ENCODE measurements around the gene SAA1.
"Not testable (repeated sequence)": the region's sequence is repeated elsewhere in the genome, so short reads cannot be mapped to it uniquely, and the experiment has no call there.

The SAA1 gene

DNA sequence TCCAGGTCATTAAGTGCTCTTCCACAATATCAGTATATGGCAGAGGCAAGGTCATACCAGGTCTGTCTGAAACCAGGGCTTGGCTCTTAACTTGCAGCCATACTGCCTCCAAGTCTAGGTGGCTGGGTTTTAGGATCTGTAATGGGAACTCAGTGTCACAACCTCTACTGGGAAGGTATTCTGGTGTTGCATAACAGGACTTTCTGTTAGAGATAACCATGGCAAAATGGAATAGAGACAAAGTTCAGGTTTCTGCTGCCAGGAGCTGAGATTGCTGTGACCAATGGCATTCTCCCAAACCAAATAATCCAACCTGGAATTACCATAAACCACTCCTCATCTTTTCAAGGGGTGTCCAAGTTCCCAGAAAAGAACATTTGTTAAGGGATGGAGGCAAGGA lies 6.8 kb upstream of the SAA1 start:
- DNase-seq (ENCODE audit: low spot score): no peak

GRCh38 chr11:18261721-18262120 lies 4.3 kb upstream of the SAA1 start:
- no peak for DNase-seq (ENCODE audit: low spot score)

GRCh38 chr11:18262681-18263350 lies 3.2 kb upstream of the SAA1 start:
- not testable (repeated sequence) for DNase-seq (ENCODE audit: low spot score)

GRCh38 chr11:18264035-18264434 lies 2.0 kb upstream of the SAA1 start:
- no peak for DNase-seq (ENCODE audit: low spot score)

DNA sequence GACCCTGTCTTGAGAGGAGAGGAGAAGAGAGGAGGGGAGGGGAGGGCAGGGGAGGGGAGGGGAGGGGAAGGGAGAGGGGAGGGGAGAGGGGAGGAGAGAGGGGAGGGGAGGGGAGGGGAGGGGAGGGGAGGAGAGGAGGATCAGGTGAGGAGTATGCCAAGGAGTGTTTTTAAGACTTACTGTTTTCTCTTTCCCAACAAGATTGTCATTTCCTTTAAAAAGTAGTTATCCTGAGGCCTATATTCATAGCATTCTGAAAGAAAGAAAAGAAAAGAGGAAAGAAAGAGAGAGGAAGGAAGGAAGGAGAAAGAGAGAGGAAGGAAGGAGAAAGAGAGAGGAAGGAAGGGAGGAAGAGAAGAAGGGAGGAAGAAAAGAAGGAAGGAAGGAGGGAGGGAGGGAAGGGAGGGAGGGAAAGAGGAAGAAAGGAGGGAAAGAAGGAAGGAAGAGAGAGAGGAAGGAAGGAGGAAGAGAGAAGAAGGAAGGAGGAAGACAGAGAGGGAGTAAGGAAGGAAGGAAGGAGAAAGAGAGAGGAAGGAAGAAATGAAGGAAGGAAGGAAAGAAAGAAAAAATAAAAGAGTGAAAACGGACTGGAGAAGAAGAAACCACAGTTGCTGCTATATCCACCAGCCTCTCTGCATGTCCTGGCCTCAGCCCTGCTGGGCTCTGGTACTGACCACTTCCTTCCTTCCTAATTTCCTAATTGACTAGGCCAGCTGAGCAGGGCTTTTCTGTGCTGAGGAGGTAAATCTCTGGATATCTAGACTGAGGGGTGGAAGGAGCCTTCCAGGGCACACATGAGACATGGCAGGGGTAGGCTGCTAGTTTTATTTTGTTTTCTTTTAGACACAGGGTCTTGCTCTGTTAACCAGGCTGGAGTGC lies 1.1 kb upstream of the SAA1 start:
- DNase-seq (ENCODE audit: low spot score): no peak

DNA sequence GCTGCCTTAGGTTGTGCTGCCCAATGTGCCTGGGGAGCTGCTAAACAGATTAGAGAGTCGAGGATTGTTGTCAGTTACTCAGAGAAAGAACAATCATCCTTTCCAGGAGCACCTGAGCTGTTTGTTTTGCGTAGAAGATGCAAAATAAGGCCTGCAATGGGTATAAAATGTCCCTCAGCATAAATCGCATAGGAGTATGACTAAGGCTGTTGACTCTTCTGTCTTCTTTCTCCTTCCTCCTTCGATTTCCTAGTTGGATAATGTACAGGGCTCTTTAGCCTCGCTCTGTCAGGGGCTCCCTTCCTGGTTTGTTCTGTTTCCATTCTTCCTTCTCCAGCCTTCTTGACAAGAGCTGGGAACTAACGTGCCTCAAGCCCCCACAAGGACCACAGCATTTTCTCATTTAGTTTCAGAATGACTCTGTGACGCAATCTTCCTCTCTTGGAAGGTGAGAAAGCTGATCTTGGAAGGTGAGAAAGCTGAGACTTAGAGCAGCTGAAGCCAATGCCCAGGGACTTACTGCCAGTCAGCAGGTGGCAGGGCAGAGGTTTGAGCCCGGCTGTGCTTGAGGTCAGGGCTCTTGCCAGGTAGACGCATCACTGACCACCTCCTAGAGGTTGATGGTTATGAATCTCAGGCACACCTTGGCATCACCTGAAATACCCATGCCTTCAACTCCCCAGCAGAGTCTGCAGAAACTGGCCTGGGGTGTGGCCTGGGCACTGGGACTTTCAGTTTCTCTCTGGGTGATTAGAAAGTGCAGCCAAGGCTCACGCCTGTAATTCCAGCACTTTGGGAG lies 1.5 kb downstream of the SAA1 start:
- DNase-seq (ENCODE audit: low spot score): not testable (repeated sequence)

- not testable (repeated sequence) for DNase-seq (ENCODE audit: low spot score)
These were observed 3.2 kb downstream of the SAA1 start for GRCh38 chr11:18269252-18269651.

DNA sequence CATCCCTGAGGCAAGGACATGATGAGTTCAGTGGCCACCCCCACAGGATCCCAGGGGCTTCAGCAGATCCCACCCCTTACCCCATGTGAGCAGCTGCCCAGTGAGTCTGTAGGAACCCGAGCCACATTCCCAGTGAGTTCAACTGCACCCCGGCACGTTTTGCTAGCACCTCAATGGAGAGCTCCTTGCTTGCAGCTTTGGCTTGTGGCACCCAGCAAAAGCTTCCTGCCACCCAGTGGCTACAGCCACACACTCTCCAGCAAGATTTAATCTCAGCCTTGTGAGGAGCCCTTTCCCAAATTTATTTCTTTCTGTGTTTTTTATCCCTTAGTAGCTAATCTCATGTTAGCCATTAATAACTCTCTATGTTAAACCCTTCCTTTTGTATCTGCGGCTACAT lies 4.0 kb downstream of the SAA1 start:
- DNase-seq (ENCODE audit: low spot score): no peak

- DNase-seq (ENCODE audit: low spot score): no peak
These were observed 5.1 kb downstream of the SAA1 start for GRCh38 chr11:18271206-18271605.

DNA sequence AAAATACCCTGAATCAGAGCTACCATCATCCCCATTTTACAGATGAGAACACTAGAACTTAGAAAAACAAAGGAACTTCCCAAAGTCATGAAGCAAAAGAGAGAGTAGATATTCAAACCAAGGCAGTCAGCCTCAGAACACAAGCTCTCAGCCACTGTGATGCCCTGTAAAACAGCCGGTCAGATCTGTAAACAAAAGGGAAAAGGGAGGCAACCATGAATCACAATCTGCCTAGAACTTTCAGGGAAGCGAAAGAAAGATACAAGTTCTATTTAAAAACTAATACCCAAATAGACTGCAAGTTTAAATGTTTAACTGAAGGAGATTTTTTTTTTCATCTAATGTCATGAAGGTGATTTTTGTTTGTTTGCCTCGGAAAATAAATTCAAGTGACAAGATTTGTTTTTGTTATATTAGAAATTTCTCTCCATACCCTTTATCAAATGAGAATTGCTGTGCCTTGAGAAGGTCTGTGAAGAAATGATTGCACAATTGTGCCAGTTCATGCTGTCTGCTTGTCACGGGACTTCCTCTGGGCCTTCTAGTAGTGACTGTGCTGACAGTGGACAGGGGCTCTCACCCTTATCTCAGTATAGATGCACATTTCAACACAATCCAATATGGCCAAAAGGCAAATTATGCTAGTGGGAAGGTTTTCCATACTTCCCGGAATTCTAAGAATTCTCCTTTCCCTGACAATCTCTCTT lies 11.7 kb downstream of the SAA1 start:
- DNase-seq (ENCODE audit: low spot score): no peak

- DNase-seq (ENCODE audit: low spot score): no peak
These were observed 14.5 kb downstream of the SAA1 start for GRCh38 chr11:18280438-18281045.

GRCh38 chr11:18282626-18283025 lies 16.6 kb downstream of the SAA1 start:
- DNase-seq (ENCODE audit: low spot score): no peak

GRCh38 chr11:18285841-18286240 lies 19.8 kb downstream of the SAA1 start:
- no peak for DNase-seq (ENCODE audit: low spot score)

DNA sequence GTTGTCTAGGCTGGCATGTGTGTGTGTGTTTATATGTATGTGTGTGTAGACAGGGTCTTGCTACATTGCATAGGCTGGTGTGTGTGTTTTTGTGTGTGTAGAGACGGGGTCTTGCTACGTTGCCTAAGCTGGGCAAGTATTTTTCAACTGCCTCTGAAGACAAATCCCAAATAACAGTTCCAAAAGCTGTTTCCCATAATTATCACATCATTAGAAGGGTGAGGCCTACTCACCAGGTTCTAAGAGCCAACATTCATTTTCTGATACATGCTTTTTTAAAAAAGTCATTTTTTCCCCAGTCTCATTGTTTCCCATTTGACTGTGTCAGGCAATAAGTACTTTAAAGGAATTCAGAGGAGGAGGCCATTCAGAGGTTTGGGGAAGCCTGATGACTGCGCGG lies 22.8 kb downstream of the SAA1 start:
- DNase-seq (ENCODE audit: low spot score): no peak

GRCh38 chr11:18294862-18295261 lies 28.8 kb downstream of the SAA1 start:
- DNase-seq (ENCODE audit: low spot score): no peak

DNA sequence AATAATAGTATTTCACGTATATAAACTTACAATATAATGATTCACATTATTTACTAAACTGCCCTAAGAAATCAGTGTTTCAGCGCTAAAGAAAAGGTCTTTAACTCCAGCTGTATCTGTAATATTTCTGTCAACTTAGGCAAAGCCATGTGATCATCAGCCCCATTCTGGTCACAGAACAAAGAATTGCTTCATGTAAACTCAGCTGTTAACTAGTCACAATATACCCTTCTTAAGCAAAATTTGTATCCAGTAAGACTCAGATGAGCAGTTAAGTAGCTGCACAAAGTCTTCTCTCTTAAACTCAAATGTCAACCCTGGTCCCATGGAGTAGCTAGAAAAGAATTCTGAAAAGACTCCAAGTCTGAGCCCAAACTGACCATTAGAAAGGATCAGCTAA lies 29.3 kb downstream of the SAA1 start:
- DNase-seq (ENCODE audit: low spot score): no peak

DNA sequence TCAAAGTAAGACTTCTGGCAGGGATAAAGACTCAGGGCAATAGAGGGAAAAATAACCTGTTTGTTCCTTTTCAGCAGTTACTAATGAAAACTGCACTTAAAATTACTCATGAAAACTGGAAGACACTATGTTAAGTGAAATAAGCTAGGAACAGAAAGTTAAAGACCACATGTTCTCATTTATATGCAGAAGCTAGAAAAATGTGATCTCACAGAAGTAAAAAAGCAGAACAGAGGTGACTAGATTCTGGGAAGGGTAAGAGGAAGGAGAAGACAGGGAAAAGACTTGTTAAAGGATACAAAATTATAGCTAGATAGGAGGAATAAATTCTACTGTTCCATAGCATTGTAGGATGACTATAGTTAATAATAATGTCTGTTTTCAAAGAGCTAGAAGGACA lies 33.7 kb downstream of the SAA1 start:
- no peak for DNase-seq (ENCODE audit: low spot score)

DNA sequence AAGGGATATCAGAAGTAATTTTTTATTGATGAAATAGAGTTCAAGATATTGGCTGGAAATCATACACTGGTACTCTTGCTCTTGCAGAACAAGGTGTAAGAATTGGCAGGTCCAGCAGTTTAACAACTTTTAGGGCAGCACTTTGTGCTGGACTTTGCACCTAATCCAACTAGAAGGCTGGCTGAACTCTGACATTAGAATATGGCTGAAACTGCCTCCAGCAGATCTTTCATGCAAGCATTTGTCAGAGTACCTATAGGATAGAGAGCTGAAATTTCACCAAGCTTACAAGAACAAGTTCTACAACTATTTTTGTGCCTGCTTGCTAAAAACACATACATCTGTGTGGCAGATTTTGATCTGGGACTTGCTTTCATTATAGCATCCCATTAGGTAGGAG lies 38.7 kb downstream of the SAA1 start:
- DNase-seq (ENCODE audit: low spot score): no peak

- no peak for DNase-seq (ENCODE audit: low spot score)
These were observed 41.5 kb downstream of the SAA1 start for GRCh38 chr11:18307461-18308139.

DNA sequence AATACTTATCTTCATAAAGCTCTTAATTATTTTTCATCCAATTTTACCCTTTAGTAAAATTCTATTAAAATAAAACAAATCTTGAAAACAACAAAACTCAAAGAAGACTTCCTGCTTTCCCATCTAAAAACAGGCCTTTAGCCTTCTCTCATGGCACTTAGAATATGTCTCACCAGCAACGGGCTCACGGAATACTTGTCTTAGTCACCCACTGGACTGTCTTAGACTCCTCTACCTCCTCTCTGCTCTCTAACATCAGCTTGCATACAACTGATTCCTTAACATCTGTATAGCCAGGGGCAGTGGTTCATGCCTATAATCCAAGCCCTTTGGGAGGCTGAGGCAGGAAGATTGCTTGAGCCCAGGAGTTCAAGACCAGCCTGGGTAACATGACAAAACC lies 42.2 kb downstream of the SAA1 start:
- DNase-seq (ENCODE audit: low spot score): no peak

DNA sequence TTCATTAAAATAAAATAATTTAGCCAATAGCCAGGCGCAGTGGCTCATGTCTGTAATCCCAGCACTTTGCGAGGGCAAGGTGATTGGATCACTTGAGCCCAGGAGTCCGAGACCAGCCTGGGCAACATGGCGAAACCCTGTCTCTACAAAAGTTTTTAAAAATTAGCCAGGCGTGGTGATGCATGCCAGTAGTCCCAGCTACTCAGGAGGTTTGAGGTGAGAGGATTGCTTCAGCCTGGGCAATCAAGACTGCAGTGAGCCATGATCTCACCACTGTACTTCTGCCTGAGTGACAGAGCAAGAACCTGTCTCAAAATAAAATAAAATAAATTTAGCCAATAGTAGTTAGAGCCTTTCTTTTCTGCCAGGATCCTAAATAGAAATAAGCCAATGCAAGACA lies 43.6 kb downstream of the SAA1 start:
- DNase-seq (ENCODE audit: low spot score): no peak
